NT2/D1 (cell line): ENCODE data around the gene FCER2.

ENCODE experiments used
- SUZ12 ChIP-seq: IDR thresholded peaks from 2 replicates; pipeline ENCODE4 v1.6.1; 2011; ENCODE audit not compliant: insufficient read length, insufficient read depth; ENCODE audit errors: extremely low read depth
- ZNF274 ChIP-seq: IDR thresholded peaks from 2 replicates; pipeline ENCODE4 v1.6.1; 2011; ENCODE audit warnings: mild to moderate bottlenecking, low read depth, low read length

DNA sequence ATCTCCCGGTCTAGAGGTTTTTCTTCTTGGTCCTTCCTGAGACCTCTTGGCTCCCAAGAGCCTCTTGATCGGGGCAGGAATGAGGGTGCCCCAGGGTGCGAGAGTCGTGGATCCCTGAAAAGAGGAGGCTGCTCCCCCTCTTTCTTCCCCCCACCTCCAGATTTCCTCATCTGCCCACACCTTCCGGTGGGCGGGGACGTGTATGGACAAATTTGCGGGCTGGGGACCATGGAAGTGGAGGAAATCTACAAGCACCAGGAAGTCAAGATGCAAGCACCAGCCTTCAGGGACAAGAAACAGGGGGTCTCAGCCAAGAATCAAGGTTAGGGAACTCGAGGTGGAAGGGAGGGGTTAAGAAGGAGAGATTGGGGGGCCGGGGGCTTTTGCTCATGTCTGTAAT is 25.1 kb downstream of the FCER2 start, which contains the start of gene MCEMP1:
- no peak for TF ChIP-seq ZNF274
- TF ChIP-seq SUZ12: no peak
